Ectodermal cell (in vitro differentiated cells): ENCODE results near the gene TET1.
"Not testable (repeated sequence)": the region's sequence is repeated elsewhere in the genome, so short reads cannot be mapped to it uniquely, and the experiment has no call there.

Source experiments
- H3K27ac ChIP-seq: 2 replicates; pipeline ENCODE4 v1.7.0; 2013; ENCODE audit warnings: mild to moderate bottlenecking, low read depth, low read length; ENCODE audit not compliant: insufficient read depth, poor library complexity, severe bottlenecking
- H3K27me3 ChIP-seq: 2 replicates; pipeline ENCODE4 v1.7.0; 2013; ENCODE audit warnings: mild to moderate bottlenecking, low read length; ENCODE audit not compliant: insufficient read depth, control insufficient read depth, poor library complexity, severe bottlenecking
- H3K36me3 ChIP-seq: one replicate; pipeline ENCODE4 v1.7.0; 2013; ENCODE audit warnings: low read length; ENCODE audit not compliant: control insufficient read depth, insufficient read depth
- H3K4me1 ChIP-seq: one replicate; pipeline ENCODE4 v1.7.0; 2013; ENCODE audit warnings: low read length; ENCODE audit not compliant: control insufficient read depth, insufficient read depth
- H3K4me3 ChIP-seq: 2 replicates; pipeline ENCODE4 v1.7.0; 2013; ENCODE audit warnings: low read depth, low read length, control low read depth; ENCODE audit not compliant: insufficient read depth
- H3K9me3 ChIP-seq: 2 replicates; pipeline ENCODE4 v1.7.0; 2013; ENCODE audit warnings: mild to moderate bottlenecking, low read length, moderate library complexity; ENCODE audit not compliant: control insufficient read depth
- WGBS, 2 experiments: methylation state at CpG; one replicate each; pipeline ENCODE4 v1.1.7; 2013; ENCODE audit warnings: missing lambda C conversion rate in 2 of 2; 5-methylcytosine and 5-hydroxymethylcytosine counted together

Gene TET1

GRCh38 chr10:68720793-68721672 is 160.9 kb downstream of the TET1 start, which contains the start of gene CCAR1:
TSS of gene CCAR1 (plus strand) at chr10:68721239. CDS start at chr10:68722505, 1,266 bp downstream.
- Histone ChIP-seq H3K36me3 (peaks cover 19% of the 10 kb centered on the region), H3K4me1 (peaks cover 4% of the 10 kb centered on the region), H3K9me3 (no peaks in the 10 kb centered on the region), H3K27ac (peak within 1 kb of the TSS; percentile 84), H3K4me3 (peak within 1 kb of the TSS; percentile 92), H3K27me3 (no peaks in the 10 kb centered on the region)
- 0% methylated on average over 71 of the region's 72 CpGs for WGBS, 2 experiments

DNA sequence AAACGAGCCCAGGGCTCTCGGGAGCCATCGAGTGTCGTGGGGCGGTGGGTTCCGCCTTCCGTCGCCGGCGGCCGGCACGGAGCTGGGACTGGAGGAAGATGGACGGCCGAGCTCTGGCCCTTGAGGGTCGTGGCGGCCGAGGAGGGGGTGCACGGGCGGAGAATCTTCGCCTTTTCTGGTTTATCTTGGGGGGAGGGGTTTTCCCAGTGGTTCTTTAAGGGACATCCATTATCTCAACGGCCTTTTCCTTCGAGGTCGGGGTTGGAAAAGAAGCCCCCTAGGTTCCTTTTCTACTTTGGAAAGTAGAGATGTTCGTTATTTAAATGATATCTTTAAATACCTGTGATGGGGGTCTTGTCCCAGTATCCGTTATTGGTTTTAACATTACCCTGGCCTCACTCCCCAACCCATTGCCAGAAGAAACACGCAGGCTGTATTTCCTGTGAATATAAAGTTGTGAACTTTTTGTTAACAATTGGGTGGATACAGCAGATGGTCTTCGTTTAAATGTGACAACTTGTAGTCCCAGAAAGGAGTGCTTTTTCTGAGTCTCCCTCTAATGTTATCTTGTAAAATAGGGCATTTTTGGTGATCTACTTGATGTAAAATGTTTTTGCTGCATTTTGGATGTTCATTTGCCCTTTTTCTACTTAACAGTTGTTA is 161.7 kb downstream of the TET1 start:
- Histone ChIP-seq H3K27ac (peak overlapping the region; percentile 84), H3K27me3 (no peaks in the 10 kb centered on the region), H3K4me3 (peak overlapping the region; percentile 92), H3K4me1 (peaks cover 4% of the 10 kb centered on the region), H3K36me3 (peaks cover 23% of the 10 kb centered on the region), H3K9me3 (no peaks in the 10 kb centered on the region)
- 0 to 1% methylated on average over 24 to 27 of the region's 27 CpGs for WGBS, 2 experiments

DNA sequence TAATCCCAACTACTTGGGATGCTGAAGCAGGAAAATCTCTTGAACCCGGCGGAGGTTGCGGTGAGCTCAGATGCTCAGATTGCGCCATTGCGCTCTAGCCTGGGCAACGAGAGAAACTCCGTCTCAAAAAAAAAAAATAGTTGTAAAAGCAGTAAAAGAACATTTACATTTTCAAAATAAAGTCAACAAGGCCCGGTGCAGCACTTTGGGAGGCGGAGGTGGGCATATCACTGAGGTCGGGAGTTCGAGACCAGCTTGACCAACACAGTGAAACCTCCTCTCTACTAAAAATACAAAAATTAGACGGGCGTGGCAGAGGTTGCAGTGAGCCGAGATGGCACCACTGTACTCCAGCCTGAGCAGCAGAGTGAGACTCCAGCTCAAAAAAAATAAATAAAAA is 164.9 kb downstream of the TET1 start:
- Histone ChIP-seq H3K9me3 (no peaks in the 10 kb centered on the region), H3K4me3 (no peak overlapping the region), H3K36me3 (peaks cover 42% of the 10 kb centered on the region), H3K27ac (no peak overlapping the region), H3K4me1 (peaks cover 4% of the 10 kb centered on the region), H3K27me3 (no peaks in the 10 kb centered on the region)
- WGBS, 2 experiments, result 93 to 96% methylated on average over 14 of the region's 14 CpGs

GRCh38 chr10:68727146-68727545 is 167.0 kb downstream of the TET1 start:
- Histone ChIP-seq H3K9me3 (no peaks in the 10 kb centered on the region), H3K27me3 (no peaks in the 10 kb centered on the region), H3K27ac (no peak overlapping the region), H3K4me1 (peaks cover 4% of the 10 kb centered on the region), H3K36me3 (peaks cover 58% of the 10 kb centered on the region), H3K4me3 (no peak overlapping the region)
- 91% methylated on average over 8 to 9 of the region's 9 CpGs for WGBS, 2 experiments

- Histone ChIP-seq H3K36me3 (peaks cover 61% of the 10 kb centered on the region), H3K27me3 (no peaks in the 10 kb centered on the region)
- WGBS, 2 experiments, result 97% methylated on average over 8 of the region's 8 CpGs
Observed at GRCh38 chr10:68732651-68733050, 172.5 kb downstream of the TET1 start.

GRCh38 chr10:68734349-68734748 is 174.2 kb downstream of the TET1 start:
- WGBS, 2 experiments, result 96 to 97% methylated on average over 7 of the region's 7 CpGs

More at GRCh38 chr10:68732651-68733050, 172.5 kb downstream of the TET1 start:
- H3K27ac ChIP-seq, result no peak overlapping the region
- H3K4me3 ChIP-seq, result no peak overlapping the region
- H3K9me3 ChIP-seq, result no peaks in the 10 kb centered on the region
- H3K4me1 ChIP-seq, result no peaks in the 10 kb centered on the region

GRCh38 chr10:68735119-68735518 is 175.0 kb downstream of the TET1 start:
- no peaks in the 10 kb centered on the region for H3K27me3 ChIP-seq
- 78 to 81% methylated on average over 6 of the region's 6 CpGs for WGBS, 2 experiments
- H3K36me3 ChIP-seq, result peaks cover 60% of the 10 kb centered on the region
- no peak overlapping the region for H3K27ac ChIP-seq
- H3K4me3 ChIP-seq, result no peak overlapping the region
- no peaks in the 10 kb centered on the region for H3K4me1 ChIP-seq
- H3K9me3 ChIP-seq, result no peaks in the 10 kb centered on the region

More at GRCh38 chr10:68734349-68734748, 174.2 kb downstream of the TET1 start:
- Histone ChIP-seq H3K4me1 (no peaks in the 10 kb centered on the region), H3K9me3 (no peaks in the 10 kb centered on the region), H3K4me3 (no peak overlapping the region), H3K27ac (no peak overlapping the region), H3K36me3 (peaks cover 60% of the 10 kb centered on the region), H3K27me3 (no peaks in the 10 kb centered on the region)

GRCh38 chr10:68735739-68736138 is 175.6 kb downstream of the TET1 start:
- not testable (repeated sequence) for H3K9me3 ChIP-seq, H3K4me3 ChIP-seq, H3K4me1 ChIP-seq, H3K27me3 ChIP-seq, H3K27ac ChIP-seq
- 80 to 83% methylated on average over 7 of the region's 7 CpGs for WGBS, 2 experiments
- H3K36me3 ChIP-seq, result peaks cover 57% of the 10 kb centered on the region

- H3K27ac ChIP-seq, H3K9me3 ChIP-seq, H3K4me3 ChIP-seq, H3K4me1 ChIP-seq, H3K27me3 ChIP-seq: not testable (repeated sequence)
- 97 to 99% methylated on average over 5 of the region's 5 CpGs for WGBS, 2 experiments
- H3K36me3 ChIP-seq, result peaks cover 47% of the 10 kb centered on the region
Observed at GRCh38 chr10:68740676-68741075, 180.5 kb downstream of the TET1 start.

DNA sequence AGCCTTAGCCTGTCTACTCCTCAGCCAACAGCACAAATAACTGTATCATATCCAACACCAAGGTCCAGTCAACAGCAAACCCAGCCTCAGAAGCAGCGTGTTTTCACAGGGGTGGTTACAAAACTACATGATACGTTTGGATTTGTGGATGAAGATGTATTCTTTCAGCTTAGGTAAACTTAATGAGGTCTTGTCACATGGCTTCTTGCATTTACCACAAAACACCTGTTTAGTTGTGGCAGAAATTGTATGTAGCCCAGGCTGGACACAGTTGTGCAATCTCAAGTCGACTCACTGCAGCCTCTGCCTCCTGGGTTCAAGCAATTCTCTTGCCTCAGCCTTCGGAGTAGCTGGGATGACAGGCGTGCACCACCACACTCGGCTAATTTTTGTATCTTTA is 182.3 kb downstream of the TET1 start:
- Histone ChIP-seq H3K27me3 (no peaks in the 10 kb centered on the region), H3K9me3 (no peaks in the 10 kb centered on the region), H3K27ac (no peak overlapping the region), H3K4me3 (no peak overlapping the region), H3K4me1 (no peaks in the 10 kb centered on the region), H3K36me3 (peaks cover 50% of the 10 kb centered on the region)
- WGBS, 2 experiments, result 71 to 81% methylated on average over 6 of the region's 6 CpGs
